H9 (cell line): ENCODE data around the gene CYP2B6. TPM values are rescaled to one million over a fixed set of nuclear protein-coding genes. Genes with fewer than 3 reads are reported as not detected.

Source experiments
- DNase-seq: peaks from one replicate; pipeline ENCODE4 v3.0.0-alpha.2; 2017
- H2AFZ ChIP-seq: one replicate; pipeline ENCODE4 v1.6.1; 2013; ENCODE audit warnings: mild to moderate bottlenecking, low read length, control low read depth, moderate library complexity
- H2AK5ac ChIP-seq: 2 replicates; pipeline ENCODE4 v1.6.1; 2013; ENCODE audit warnings: low read length, control low read depth, mixed read lengths; ENCODE audit not compliant: insufficient read length
- H2BK120ac ChIP-seq: one replicate; pipeline ENCODE4 v1.6.1; 2013; ENCODE audit warnings: low read depth, mild to moderate bottlenecking, low read length, control low read depth, inconsistent platforms; ENCODE audit not compliant: poor library complexity, severe bottlenecking
- H2BK12ac ChIP-seq: 2 replicates; pipeline ENCODE4 v1.6.1; 2013; ENCODE audit warnings: low read length, control low read depth, mixed read lengths, low read depth; ENCODE audit not compliant: insufficient read length
- H2BK15ac ChIP-seq: 2 replicates; pipeline ENCODE4 v1.6.1; 2013; ENCODE audit warnings: low read depth, low read length, control low read depth
- H2BK20ac ChIP-seq: one replicate; pipeline ENCODE4 v1.6.1; 2013; ENCODE audit warnings: low read depth, mild to moderate bottlenecking, low read length, control low read depth, inconsistent platforms; ENCODE audit not compliant: poor library complexity, severe bottlenecking
- H2BK5ac ChIP-seq: 2 replicates; pipeline ENCODE4 v1.6.1; 2013; ENCODE audit warnings: low read length, control low read depth, mixed read lengths; ENCODE audit not compliant: insufficient read length
- H3K14ac ChIP-seq: 2 replicates; pipeline ENCODE4 v1.6.1; 2013; ENCODE audit warnings: low read length, control low read depth; ENCODE audit not compliant: insufficient read depth
- H3K18ac ChIP-seq: 2 replicates; pipeline ENCODE4 v1.6.1; 2013; ENCODE audit warnings: low read depth, mild to moderate bottlenecking, mixed read lengths, low read length, control low read depth; ENCODE audit not compliant: insufficient read length
- H3K23ac ChIP-seq: 2 replicates; pipeline ENCODE4 v1.6.1; 2013; ENCODE audit warnings: low read length, control low read depth, mixed read lengths, low read depth; ENCODE audit not compliant: insufficient read length
- H3K23me2 ChIP-seq: 2 replicates; pipeline ENCODE4 v1.6.1; 2013; ENCODE audit warnings: low read depth, mild to moderate bottlenecking, mixed read lengths, low read length, control low read depth; ENCODE audit not compliant: insufficient read length, poor library complexity, severe bottlenecking
- H3K27ac ChIP-seq: 2 replicates; pipeline ENCODE4 v1.5.1; 2013; ENCODE audit warnings: low read length, control low read depth, mixed read lengths, low read depth; ENCODE audit not compliant: insufficient read length
- H3K27me3 ChIP-seq: 2 replicates; pipeline ENCODE4 v1.6.1; 2013; ENCODE audit warnings: low read length, control low read depth, inconsistent platforms; ENCODE audit not compliant: insufficient read depth
- H3K4ac ChIP-seq: 2 replicates; pipeline ENCODE4 v1.6.1; 2013; ENCODE audit warnings: low read depth, mild to moderate bottlenecking, control low read depth, inconsistent platforms, low read length, moderate library complexity
- H3K4me1 ChIP-seq: 2 replicates; pipeline ENCODE4 v1.6.1; 2013; ENCODE audit warnings: low read length, control low read depth, inconsistent platforms; ENCODE audit not compliant: insufficient read depth
- H3K4me2 ChIP-seq: 2 replicates; pipeline ENCODE4 v1.6.1; 2013; ENCODE audit warnings: low read length, control low read depth, mixed read lengths; ENCODE audit not compliant: insufficient read length, insufficient read depth
- H3K56ac ChIP-seq: 2 replicates; pipeline ENCODE4 v1.6.1; 2013; ENCODE audit warnings: low read depth, mild to moderate bottlenecking, mixed read lengths, low read length, control low read depth; ENCODE audit not compliant: insufficient read length
- H3K79me1 ChIP-seq: 2 replicates; pipeline ENCODE4 v1.6.1; 2013; ENCODE audit warnings: low read depth, mild to moderate bottlenecking, moderate library complexity, low read length, control low read depth, inconsistent platforms; ENCODE audit not compliant: insufficient read depth, poor library complexity, severe bottlenecking
- H3K79me2 ChIP-seq: 2 replicates; pipeline ENCODE4 v1.6.1; 2013; ENCODE audit warnings: low read length, control low read depth, inconsistent platforms; ENCODE audit not compliant: insufficient read depth
- H3K9ac ChIP-seq: 2 replicates; pipeline ENCODE4 v1.6.1; 2013; ENCODE audit warnings: low read length, control low read depth, mixed read lengths; ENCODE audit not compliant: insufficient read length; ENCODE audit errors: extremely low read depth
- H3K9me3 ChIP-seq: one replicate; pipeline ENCODE4 v1.6.1; 2013; ENCODE audit warnings: low read depth, low read length, inconsistent platforms; ENCODE audit not compliant: control insufficient read depth
- H3T11ph ChIP-seq: one replicate; pipeline ENCODE4 v1.6.1; 2013; ENCODE audit warnings: mild to moderate bottlenecking, low read length, control low read depth, inconsistent platforms
- H4K20me1 ChIP-seq: one replicate; pipeline ENCODE4 v1.6.1; 2013; ENCODE audit not compliant: control insufficient read depth, insufficient read length, insufficient read depth
- H4K5ac ChIP-seq: 2 replicates; pipeline ENCODE4 v1.6.1; 2013; ENCODE audit warnings: low read depth, mild to moderate bottlenecking, mixed read lengths, low read length, control low read depth; ENCODE audit not compliant: insufficient read length
- H4K8ac ChIP-seq: replicated peaks from 2 replicates; pipeline ENCODE4 v1.6.1; 2013; ENCODE audit warnings: low read length, control low read depth, mixed read lengths, low read depth; ENCODE audit not compliant: insufficient read length
- H4K91ac ChIP-seq: 2 replicates; pipeline ENCODE4 v1.6.1; 2013; ENCODE audit warnings: low read depth, mild to moderate bottlenecking, moderate library complexity, mixed read lengths, low read length, control low read depth; ENCODE audit not compliant: insufficient read length
- H3K27ac Mint-ChIP-seq, 3 experiments: 2 replicates in 2 of 3; 3 replicates in 1 of 3; pipeline ENCODE4 v1.8.0; 2020 to 2021; ENCODE audit warnings: mixed read lengths in 3 of 3, mild to moderate bottlenecking in 1 of 3, moderate library complexity in 1 of 3
- H3K27me3 Mint-ChIP-seq: 2 replicates; pipeline ENCODE4 v1.8.0; 2021; ENCODE audit warnings: low read depth, mild to moderate bottlenecking, moderate library complexity, mixed read lengths
- H3K36me3 Mint-ChIP-seq, 3 experiments: 2 replicates in 2 of 3; 3 replicates in 1 of 3; pipeline ENCODE4 v1.8.0; 2020 to 2021; ENCODE audit warnings: low read depth in 3 of 3, mixed read lengths in 3 of 3; ENCODE audit not compliant: insufficient read depth in 1 of 3
- H3K4me1 Mint-ChIP-seq, 2 experiments: 2 replicates each; pipeline ENCODE4 v1.8.0; 2020; ENCODE audit warnings: mixed read lengths in 2 of 2
- H3K4me3 Mint-ChIP-seq, 2 experiments: 2 replicates in 1 of 2; 3 replicates in 1 of 2; pipeline ENCODE4 v1.8.0; 2020 to 2021; ENCODE audit warnings: mild to moderate bottlenecking in 2 of 2, mixed read lengths in 2 of 2, moderate library complexity in 1 of 2
- H3K9me3 Mint-ChIP-seq, 2 experiments: 2 replicates in 1 of 2; 3 replicates in 1 of 2; pipeline ENCODE4 v1.8.0; 2020; ENCODE audit warnings: mild to moderate bottlenecking in 2 of 2, mixed read lengths in 2 of 2, moderate library complexity in 1 of 2
- WGBS: extraction: QIAGEN DNeasy Blood & Tissue Kit; methylation state at CpG from one replicate; pipeline ENCODE4 v1.1.7; 2013; ENCODE audit warnings: missing lambda C conversion rate, low lambda C conversion rate, mixed read lengths; ENCODE audit not compliant: insufficient read length; ENCODE audit errors: extremely low coverage; 5-methylcytosine and 5-hydroxymethylcytosine counted together
- total RNA-seq: library from RNA; stranded (reverse); gene quantifications from 2 replicates; pipeline ENCODE4 v1.2.1, GENCODE V29; 2021
- TF ChIP-seq, protein P1 (sequence below): fragments of 200-600 bp; sonication (generic); conservative IDR thresholded peaks from 3 replicates; pipeline ENCODE4 v1.8.0; 2021; ENCODE audit warnings: antibody characterized with exemption, mild to moderate bottlenecking

Gene CYP2B6
- total RNA-seq, 1 experiment from 2014 or later: 3.0 TPM

DNA sequence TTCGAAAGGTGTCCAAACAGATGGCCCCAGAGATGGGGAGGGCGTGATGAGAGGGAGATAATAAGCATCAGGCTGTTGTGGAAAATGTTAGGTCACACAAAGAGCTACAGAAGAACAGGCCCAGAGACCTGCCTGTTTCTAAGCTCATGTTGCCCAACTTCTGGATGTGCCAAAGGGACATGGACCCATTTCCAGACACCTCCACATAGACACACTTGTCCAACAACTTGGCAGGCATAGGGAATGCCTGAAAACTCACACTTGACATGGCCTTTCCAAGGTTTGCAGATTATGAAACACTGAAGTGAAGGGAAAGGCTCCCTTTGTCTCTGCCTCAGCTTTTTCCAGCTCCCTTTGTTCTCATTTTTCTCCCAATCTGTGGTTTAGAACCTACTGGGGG, 43.5 kb upstream of the CYP2B6 start:
- no peak overlapping the region for H4K5ac ChIP-seq
- no peak overlapping the region for H3K27ac ChIP-seq
- H3K56ac ChIP-seq: no peak overlapping the region
- no peak overlapping the region for H2BK12ac ChIP-seq
- H3K4ac ChIP-seq: no peak overlapping the region
- H3K4me2 ChIP-seq: no peak overlapping the region
- Mint-ChIP-seq H3K27ac (no peak overlapping the region), H3K4me3 (no peak overlapping the region), H3K9me3 (peaks cover 22% of the 10 kb centered on the region in 2 experiments), H3K4me1 (0 out of 4 replicates have a peak, but pooled peaks cover 0 to 2% of the 10 kb centered on the region in 2 experiments), H3K36me3 (0 out of 7 replicates have a peak, but pooled peaks cover under 1 to 4% (median 2%) of the 10 kb centered on the region in 3 experiments), H3K27me3 (peaks cover 15% of the 10 kb centered on the region)
- no peak overlapping the region for H3K23ac ChIP-seq
- no peak overlapping the region for H2BK20ac ChIP-seq
- no peaks in the 10 kb centered on the region for H4K20me1 ChIP-seq
- H2BK120ac ChIP-seq: no peak overlapping the region
- H2AK5ac ChIP-seq: no peak overlapping the region
- no peak overlapping the region for H4K8ac ChIP-seq
- H3T11ph ChIP-seq: no peak overlapping the region
- no peaks in the 10 kb centered on the region for H3K27me3 ChIP-seq
- H3K9me3 ChIP-seq: peaks cover 5% of the 10 kb centered on the region
- no peaks in the 10 kb centered on the region; the same call in 1 of the 2 replicates for H3K79me2 ChIP-seq
- H4K91ac ChIP-seq: no peak overlapping the region
- H3K79me1 ChIP-seq: no peaks in the 10 kb centered on the region
- H3K9ac ChIP-seq: no peak overlapping the region
- no peak overlapping the region for H2BK15ac ChIP-seq
- no peak overlapping the region for H2AFZ ChIP-seq
- H2BK5ac ChIP-seq: no peak overlapping the region
- H3K23me2 ChIP-seq: no peaks in the 10 kb centered on the region
- TF ChIP-seq, protein P1, sequence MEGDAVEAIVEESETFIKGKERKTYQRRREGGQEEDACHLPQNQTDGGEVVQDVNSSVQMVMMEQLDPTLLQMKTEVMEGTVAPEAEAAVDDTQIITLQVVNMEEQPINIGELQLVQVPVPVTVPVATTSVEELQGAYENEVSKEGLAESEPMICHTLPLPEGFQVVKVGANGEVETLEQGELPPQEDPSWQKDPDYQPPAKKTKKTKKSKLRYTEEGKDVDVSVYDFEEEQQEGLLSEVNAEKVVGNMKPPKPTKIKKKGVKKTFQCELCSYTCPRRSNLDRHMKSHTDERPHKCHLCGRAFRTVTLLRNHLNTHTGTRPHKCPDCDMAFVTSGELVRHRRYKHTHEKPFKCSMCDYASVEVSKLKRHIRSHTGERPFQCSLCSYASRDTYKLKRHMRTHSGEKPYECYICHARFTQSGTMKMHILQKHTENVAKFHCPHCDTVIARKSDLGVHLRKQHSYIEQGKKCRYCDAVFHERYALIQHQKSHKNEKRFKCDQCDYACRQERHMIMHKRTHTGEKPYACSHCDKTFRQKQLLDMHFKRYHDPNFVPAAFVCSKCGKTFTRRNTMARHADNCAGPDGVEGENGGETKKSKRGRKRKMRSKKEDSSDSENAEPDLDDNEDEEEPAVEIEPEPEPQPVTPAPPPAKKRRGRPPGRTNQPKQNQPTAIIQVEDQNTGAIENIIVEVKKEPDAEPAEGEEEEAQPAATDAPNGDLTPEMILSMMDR: no peak
- no peak for DNase-seq
- no peaks in the 10 kb centered on the region for H3K4me1 ChIP-seq
- no peak overlapping the region for H3K18ac ChIP-seq
- no CpG with 5 or more reads among the region's 2 CpGs for WGBS
- no peak overlapping the region for H3K14ac ChIP-seq
